ENCODE measurements around the gene NLRP12.
"Not testable (repeated sequence)": the region's sequence is repeated elsewhere in the genome, so short reads cannot be mapped to it uniquely, and the experiment has no call there.

Gene NLRP12

DNA sequence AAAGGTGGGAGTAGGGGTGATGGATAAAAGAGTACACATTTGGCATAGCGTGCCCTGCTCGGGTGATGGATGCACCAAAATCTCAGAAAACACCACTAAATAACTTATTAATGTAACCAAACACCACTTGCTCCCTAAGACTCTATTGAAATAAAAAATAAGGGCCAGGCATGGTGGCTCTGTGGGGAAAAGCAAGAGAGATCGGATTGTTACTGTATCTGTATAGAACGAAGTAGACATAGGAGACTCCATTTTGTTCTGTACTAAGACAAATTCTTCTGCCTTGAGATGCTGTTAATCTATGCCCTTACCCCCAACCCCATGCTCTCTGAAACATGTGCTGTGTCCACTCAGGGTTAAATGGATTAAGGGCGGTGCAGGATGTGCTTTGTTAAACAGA lies 14.3 kb upstream of the NLRP12 start:
- DNase-seq (ENCODE audit: low read depth): not testable (repeated sequence)

DNA sequence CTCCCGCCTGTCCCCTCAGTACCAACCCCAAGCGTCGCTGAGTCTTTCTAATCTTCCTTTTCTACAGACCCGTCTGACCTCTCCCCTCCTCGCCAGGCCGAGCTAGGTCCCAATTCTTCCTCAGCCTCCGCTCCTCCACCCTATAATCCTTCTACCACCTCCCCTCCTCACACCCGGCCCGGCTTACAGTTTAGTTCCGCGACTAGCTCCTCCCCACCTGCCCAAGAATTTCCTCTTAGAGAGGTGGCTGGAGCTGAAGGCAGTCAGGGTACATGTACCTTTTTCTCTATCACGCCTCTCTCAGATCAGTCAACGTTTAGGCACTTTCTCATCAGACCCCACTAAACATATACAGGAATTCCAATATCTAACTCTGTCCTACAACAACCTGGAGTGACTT lies 8.7 kb upstream of the NLRP12 start:
- DNase-seq (ENCODE audit: low read depth): not testable (repeated sequence)

DNA sequence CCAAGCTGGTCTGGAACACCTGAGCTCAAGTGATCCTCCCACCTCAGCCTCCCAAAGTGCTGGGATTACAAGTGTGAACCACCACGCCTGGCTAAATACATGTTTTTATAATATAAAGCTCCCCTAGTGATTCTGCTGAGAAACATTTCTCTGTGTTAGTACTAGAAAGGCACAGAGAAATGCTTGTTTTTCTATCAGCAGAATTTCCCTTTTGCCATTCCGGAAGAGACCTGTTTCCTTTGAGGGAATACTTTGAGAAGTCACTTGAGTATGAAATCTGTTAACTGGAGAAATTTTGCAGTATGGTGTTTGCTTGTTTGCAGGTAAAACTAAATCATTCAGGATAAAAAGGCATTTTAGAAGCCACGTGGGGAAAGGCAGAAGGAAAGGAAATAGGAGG lies 4.4 kb upstream of the NLRP12 start:
- no peak for DNase-seq (ENCODE audit: low read depth)

DNA sequence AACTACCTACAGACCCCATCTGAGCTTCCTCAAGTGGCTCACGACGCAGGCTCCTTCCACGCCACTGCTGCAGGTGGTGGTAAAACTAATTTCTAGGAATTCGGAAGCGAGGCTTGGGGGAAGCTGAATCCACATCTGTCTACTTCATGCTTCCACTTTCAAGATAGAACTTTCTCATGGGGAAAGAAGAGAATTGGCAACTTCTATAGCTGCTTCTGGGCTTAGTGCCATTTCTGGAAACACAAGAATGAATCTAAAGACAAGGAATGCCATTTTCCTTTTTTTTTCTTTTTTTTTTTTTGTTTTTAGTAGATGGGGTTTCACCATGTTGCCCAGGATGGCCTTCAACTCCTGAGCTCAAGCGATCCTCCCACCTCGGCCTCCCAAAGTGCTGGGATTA lies 2.8 kb upstream of the NLRP12 start:
- DNase-seq (ENCODE audit: low read depth): no peak

DNA sequence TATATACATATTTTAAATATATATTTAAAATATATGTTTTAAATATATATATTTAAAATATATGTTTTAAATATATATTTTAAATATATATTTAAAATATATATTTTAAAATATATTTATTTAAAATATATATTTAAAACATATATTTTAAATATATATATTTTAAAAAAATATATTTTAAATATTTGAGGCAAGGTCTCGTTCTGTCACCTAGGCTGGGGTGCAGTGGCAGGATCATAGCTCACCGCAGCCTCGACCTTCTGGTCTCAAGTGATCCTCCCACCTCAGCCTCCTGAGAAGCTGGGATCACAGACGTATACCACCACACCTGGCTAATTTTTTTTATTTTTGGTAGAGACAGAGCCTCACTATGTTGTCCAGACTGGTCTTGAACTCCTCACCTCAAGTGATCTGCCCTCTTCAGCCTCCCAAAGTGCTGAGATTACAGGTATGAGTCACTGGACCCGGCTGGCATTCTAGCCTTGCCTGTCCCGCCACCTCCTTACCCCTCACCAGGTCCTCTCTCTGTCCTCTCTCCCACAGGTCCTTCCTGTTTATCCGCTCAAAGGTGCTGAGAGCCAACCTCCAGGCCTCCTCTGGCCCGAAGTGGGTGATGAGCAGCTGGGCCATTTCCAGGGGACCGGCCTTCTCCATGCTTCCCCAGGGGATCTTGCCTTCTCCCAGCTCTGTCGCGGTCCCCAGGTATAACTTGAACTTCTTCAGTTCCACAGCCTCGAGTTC lies 564 bp downstream of the NLRP12 start:
- DNase-seq (ENCODE audit: low read depth): no peak

DNA sequence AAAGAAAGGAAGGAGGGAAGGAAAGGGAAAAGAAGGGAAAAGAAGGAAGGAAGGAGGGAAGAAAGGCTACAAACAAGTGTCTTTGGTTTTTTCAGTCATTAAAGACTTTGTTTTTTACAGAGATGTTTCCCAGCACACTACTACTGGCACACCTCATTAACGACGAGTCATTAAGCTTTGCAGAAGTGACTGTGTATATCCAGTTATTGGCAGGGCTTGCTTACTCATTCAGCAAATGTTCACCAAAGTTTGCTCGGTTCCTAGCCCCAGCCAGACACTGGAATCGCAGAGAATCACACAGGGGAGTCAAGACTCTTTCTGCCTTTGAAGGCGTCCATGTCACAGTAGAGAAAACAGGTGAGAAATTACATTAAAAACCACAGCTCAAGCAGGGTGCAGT lies 4.3 kb downstream of the NLRP12 start:
- DNase-seq (ENCODE audit: low read depth): no peak

DNA sequence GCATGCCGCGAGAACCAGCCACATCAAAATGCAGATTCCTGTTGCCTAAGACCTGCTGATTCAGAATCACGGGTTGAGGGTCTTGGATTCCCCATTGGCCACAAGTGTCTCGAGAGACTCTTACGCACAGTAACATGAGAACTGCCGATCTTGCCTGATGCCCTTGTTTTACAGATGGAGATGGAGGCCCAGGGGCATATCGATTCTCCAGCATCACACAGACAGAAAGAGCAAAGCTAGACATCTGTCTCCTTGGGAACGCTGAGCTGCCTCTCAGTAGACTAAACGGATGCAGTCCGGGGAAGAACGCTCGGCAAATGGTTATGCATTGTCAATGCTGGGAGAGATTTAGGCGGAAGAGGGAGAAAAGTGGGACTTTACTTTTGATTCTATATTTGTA lies 5.4 kb downstream of the NLRP12 start:
- no peak for DNase-seq (ENCODE audit: low read depth)

DNA sequence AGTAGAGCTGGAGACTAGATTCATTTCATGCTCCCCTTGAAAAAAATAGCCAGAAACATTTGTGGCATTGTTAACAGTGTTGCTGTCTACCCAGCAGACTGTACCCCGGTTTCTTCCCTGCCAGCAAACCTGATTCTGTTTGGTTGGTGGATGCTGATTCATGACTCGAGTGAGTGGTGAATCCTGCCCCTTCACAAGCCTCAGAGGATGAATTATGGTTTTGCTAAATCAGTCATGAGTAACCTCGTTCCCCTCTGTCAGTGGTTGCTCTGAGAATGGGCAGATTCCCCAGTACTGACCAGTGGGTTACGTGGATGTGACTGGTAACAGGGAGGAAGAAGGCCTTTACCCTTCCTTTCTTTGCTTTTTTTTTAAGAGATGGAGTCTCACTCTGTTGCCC lies 10.1 kb downstream of the NLRP12 start:
- no peak for DNase-seq (ENCODE audit: low read depth)

DNA sequence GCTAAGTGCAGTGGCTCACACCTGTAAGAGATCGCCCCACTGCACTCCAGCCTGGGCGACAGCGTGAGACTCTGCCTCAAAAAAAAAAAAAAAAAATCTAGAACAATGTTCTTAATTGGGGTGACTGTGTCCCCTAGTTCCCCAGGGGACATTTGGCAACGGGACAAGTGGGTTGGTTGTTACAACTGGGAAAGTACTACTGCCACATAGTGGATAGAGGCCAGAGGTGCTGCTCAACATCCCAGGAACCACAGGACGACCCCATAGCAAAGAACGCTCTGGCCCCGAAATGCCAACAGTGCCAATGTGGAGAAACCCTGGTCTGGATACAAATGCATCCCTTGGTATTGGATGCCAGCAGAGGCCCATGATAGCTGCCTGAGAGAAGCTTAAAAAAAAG lies 11.8 kb downstream of the NLRP12 start:
- no peak for DNase-seq (ENCODE audit: low read depth)

DNA sequence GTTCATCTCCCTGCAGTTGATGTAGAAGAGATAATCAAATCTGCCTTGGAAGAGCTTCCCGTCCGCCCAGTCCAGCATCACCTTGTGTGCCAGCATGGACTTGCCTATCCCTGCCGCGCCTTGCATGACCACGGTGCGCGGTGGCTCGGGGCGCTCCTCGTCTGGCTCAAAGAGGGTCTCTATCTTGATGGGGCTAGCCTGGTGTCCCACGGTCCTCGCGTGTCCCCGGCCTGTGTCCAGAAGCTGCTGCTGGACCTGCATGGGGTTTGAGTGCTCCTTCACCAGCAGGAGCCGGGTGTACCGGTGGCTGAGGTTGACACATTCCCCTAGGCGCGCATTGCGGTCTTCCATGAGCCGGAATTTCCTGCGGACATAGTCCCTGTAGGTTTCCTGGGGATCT lies 13.2 kb downstream of the NLRP12 start:
- no peak for DNase-seq (ENCODE audit: low read depth)

DNA sequence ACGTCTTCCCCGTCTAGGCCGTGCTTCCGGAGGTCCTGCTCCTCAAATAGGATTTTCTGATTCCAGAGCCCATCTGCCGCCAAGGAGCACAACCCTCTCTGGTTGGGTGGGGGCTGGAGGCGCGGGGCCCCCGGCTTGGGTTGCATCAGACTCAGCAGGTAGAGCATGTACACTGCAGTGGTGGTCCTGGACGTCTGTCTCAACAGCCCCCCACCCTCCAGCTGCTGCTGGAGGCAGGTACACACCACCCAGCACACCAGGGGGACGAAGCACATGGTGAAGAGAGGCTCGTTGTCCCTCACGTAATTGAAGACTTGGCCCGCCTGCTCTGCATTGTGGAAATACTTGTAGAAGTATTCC lies 13.9 kb downstream of the NLRP12 start:
- no peak for DNase-seq (ENCODE audit: low read depth)

DNA sequence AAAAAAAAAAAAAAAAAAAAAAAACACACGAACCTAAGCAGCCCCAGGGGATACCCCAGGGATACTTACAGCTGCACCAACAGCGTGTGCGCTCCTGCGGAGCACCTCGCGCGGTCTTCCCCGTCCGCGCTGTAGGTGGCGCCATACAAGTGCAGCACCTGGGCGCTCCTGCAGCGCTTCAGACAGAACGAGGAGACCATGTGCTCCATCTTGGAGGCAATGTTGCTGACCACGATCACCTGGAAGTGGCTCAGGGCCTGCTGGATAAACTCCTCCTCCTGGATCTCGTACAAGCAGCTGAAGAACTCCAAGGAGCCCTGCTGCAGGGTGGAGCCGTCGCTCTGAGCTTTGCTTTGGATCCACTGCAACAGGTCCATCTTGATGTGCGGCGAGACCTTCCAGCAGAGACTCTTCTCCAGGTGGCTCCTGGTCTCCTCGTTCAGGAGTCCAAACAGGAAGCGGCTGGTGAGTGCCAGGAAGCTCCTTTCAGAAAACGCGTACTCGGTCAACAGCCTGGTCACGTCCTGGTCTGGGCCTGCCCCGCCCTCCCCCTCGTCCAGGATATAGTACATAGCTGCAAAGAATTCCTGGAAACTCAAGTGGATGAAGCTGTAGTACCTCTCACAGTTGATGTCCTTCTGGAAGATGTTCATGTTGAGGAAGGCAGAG lies 14.5 kb downstream of the NLRP12 start:
- no peak for DNase-seq (ENCODE audit: low read depth)

DNA sequence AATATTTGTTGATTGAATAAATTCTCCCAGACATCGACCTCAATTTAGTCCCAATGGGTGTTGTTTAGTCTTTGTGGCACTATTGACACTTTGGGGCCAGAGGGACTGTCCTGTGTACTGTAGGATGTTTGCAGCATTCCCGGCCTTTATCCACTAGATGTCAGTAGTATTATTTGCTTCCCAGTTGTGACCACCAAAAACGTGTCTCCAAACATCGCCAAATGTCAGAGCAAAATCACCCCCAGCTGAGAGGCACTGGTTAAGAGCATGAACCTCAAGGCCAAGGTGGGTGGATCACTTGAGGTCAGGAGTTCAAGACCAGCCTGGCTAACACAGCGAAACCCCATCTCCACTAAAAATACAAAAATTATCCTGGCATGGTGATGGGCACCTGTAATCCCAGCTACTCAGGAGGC lies 15.4 kb downstream of the NLRP12 start:
- DNase-seq (ENCODE audit: low read depth): no peak

DNA sequence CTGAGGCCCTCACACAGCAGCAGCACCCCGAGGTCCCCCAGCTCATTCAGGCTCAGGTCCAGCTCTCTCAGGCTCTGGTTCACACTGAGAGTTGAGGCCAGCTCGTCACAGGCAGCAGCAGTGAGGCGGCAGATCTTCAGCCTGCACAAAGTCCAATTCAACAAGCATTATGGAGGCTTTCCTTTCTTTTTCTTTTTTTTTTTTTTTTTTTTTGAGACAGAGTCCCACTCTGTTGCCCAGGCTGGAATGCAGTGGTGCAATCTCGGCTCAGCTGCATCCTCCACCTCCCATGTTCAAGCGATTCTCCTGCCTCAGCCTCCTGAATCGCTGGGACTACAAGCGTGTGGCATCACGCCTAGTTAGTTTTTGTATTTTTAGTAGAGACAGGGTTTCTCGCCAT lies 22.9 kb downstream of the NLRP12 start:
- DNase-seq (ENCODE audit: low read depth): no peak

DNA sequence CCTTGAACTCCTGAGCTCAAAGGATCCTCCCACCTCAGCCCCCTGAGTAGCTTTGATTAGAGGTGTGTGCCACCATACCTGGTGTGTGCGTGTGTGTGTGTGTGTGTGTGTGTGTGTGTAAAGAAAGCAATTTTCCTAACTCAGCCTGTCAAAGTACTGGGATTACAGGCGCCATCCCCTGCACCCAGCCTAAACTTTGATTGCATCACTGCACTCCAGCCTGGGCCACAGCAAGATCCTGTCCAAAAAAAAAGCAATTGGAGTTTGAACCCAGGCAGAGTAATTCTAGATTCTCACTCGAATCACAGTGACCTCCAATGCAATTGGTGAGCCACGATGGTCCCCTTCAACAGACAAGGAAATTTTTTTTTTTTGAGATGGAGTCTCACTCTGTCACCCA lies 29.1 kb downstream of the NLRP12 start:
- DNase-seq (ENCODE audit: low read depth): no peak

DNA sequence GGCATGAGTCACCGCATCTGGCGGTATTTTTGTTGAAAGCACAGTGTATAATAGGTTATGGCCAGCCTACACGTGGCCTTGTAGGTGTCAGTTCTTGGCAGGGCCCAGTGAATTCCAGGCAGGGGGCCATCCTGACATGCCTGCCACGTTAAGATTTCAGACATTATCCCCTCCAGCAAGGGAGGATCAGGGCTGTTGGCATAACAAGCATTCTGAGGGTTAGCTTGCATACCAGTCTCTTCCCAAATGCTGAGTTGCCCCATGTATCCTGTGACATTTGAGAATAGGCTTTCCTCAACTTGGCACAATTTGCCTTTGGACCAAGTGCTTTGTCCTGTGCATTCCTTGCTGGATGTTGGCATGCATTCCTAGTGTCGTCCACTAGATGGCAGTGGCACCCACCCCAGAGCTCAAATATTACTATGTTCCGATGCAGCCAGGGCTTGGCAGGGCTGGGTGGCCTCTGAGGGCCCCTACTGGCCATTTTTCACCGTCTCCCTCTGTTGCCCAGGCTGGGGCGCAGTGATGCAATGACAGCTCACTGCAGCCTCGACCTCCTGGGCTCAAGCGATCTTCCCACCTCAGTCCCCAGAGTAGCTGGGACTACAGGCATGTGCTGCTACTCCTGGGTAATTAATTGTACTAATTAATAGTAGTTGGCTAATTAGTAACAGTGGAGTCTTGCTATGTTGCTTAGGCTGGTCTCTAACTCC lies 31.2 kb downstream of the NLRP12 start:
- peak; percentile 57 for DNase-seq (ENCODE audit: low read depth)

DNA sequence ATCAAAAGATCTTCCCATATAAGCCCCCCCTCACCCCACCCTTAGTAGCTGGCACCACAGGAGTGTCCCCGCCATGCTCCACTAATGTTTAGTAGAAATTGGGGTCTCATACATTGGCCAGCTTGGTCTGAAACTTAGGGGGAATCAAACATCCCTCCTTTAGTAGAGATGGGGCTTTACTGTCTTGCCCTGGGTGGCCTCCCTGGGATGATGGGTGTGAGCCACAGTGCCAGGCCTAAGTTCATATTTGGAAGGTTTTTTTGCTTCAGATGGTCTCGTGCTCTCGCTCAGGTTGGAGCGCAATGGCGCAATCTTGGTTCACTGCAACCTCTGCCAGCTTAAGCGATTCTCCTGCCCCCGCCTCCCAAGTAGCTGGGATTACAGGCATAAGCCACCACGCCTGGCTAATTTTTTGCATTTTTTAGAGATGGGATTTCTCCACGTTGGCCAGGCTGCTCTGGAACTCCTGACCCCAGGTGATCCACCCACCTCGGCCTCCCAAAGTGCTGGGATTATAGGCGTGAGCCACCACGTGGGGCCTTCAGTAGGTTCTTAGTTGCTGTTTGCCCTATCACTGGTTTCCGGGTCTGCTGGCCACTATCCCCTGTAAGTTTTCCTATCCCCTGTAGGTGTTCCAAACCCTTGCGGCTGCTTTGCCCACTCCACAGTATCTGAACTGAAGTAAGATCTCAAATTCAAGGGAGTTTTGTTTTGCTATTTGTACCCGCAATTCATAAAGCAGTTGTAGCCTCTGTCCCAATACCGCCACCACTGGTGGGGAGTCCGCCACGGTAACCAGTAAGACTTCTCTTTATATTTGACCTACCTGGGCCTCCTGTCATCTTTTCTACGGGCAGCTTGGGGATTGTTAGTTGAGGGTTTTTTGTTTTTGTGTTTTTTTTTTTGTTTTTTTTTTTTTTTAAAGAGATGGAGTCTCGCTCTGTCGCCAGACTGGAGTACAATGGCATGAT lies 34.1 kb downstream of the NLRP12 start:
- DNase-seq (ENCODE audit: low read depth): no peak

DNA sequence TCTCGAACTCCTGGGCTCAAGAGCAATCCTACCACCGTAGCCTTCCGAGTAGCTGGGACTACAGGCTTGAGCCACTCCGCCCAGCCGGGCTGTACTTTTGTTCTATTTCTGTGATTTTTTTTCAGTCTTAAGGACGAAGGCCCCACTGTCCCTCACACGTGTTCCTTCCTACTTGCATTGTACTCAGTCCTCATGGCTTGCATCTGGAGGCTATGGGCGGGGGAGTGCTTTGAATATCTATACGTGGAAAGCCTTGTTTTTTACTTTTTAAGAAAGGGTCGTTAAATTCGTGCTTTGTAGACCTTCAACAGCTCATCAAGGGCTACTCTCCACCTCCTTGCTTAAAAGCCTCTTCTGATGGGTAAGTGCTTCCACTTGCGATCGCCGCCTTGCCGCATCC lies 36.8 kb downstream of the NLRP12 start:
- DNase-seq (ENCODE audit: low read depth): no peak

DNA sequence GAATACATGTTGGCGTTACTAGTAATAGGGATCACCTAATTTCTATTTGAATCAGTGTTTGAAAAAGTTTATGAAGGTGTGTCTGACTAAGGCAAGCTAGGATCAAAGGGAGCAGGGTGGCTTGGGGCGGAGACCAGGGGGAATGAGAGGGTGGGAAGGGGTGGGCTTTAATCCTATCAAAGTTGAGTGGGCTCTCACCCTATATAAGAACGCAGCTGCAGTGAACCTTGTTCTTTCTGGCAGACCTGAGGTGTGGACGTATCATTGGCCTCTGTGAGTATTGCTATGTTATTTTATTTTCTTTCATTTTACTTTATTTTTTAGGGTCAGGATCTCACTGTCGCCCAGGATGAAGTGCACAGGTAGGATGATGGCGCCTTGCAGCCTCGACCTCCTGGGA lies 37.4 kb downstream of the NLRP12 start:
- DNase-seq (ENCODE audit: low read depth): no peak

DNA sequence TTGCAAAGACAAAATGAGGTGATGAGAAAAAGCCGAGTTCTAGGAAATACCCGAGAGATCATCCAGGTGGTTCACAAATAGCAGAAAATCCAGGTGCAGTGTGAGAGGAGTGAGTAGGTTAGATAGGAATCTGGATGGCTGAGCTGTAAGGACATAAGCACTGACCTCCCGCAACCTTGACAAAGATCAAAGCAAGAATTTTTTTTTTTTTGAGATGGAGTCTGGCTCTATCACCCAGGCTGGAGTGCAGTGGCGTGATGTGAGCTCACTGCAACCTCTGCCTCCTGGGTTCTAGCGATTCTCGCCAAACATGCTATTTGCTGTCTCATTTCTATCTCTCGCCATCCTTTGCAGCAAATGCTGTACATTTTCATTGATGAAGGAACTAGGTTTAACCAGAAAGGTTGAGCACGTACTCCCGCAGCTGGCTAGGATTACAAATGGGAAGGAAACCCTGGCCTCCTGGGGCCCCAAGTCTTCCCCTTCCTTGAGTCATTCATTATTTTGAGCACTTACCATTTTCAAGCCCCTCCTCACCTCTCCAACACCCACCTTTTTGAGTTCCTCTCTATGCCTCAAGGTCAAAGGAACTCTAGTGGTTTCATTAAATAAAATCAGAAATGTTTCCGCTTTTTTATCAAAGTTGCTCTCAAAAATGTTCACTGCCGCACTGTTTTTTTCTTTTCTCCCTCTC lies 38.8 kb downstream of the NLRP12 start:
- no peak for DNase-seq (ENCODE audit: low read depth)

DNA sequence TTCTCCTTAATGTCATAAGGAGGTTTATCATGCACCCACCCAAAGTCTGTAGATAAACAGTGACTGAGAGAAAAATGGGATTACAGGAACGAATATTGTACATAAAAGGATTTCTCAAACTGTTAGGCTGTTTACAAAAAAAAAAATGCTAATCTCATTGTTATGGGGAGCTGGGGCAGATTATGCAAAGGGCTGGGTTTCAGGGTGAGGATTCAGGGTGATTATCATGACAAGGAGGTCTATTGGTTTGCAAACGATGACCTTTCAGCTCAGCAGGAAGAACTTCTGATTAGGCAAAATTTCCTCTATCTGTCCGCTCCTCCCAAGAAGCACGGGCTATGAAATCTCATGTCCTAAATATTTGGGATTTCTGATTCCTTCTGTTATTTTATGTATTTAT lies 41.4 kb downstream of the NLRP12 start:
- no peak for DNase-seq (ENCODE audit: low read depth)

DNA sequence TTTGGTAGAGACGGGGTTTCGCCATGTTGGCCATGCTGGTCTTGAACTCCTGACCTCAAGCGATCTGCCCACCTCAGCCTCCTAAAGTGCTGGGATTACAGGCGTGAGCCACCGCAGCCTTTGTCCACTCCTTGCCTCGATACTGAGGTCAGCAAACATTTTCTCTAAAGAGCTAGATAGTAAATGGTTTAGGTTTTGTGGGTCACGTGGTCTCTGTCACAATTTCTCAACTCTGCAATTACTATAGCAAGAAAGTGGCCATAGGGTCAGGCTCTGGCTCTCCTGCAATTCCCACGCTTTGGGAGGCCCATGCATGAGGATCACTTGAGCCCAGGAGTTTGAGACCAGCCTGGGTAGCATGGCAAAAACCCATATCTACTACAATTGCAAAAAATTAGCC lies 42.8 kb downstream of the NLRP12 start:
- DNase-seq (ENCODE audit: low read depth): not testable (repeated sequence)

Data from activated T-helper 1 cell treated with Interleukin-2 at 50 U/mL for 16 hours (primary cell).